Measurements from ENCODE around the gene EVA1B.

- TF ChIP-seq POLR2A (IDR thresholded peaks at IDR 0.05) = no peak
- no peak for TF ChIP-seq CTCF (IDR thresholded peaks at IDR 0.05)
These were observed 22.2 kb downstream of the EVA1B start for GRCh38 chr1:36301220-36301619.
